BJ (cell line): ENCODE measurements around the gene TBX4. TPM values are rescaled to one million over a fixed set of nuclear protein-coding genes. Genes with fewer than 3 reads are reported as not detected.
A peak's percentile ranks its signal among the peaks of the same experiment; 100 is the strongest.
"Not testable (repeated sequence)": the region's sequence is repeated elsewhere in the genome, so short reads cannot be mapped to it uniquely, and the experiment has no call there.

ENCODE experiments used
- CTCF ChIA-PET: fragments of 350-600 bp; formaldehyde crosslinking; extraction: SDS; loops from one replicate; lab custom pipeline; 2021; ENCODE audit warnings: antibody characterized with exemption, inconsistent platforms; lab: Yijun Ruan, JAX
- POLR2A ChIA-PET: fragments of 300-600 bp; sonication (Branson Sonifier 250); formaldehyde crosslinking; extraction: SDS; loops from one replicate; lab custom pipeline; 2021; ENCODE audit warnings: antibody characterized with exemption; lab: Charles Lee
- DNase-seq: peaks from one replicate; pipeline ENCODE4 v3.0.0-alpha.2; 2011; ENCODE audit warnings: low read depth
- H3K27me3 ChIP-seq: 2 replicates; pipeline ENCODE4 v1.6.0; 2011; ENCODE audit warnings: low read length; ENCODE audit not compliant: control insufficient read depth, insufficient read depth
- H3K36me3 ChIP-seq: 2 replicates; pipeline ENCODE4 v1.5.1; 2011; ENCODE audit warnings: low read length; ENCODE audit not compliant: control insufficient read depth, insufficient read depth
- H3K4me3 ChIP-seq: 2 replicates; pipeline ENCODE4 v1.5.1; 2011; ENCODE audit warnings: low read depth, mild to moderate bottlenecking, control low read depth, low read length
- polyA plus RNA-seq: library from polyadenylated mRNA; depleted of rRNA; stranded (reverse); fragments of >200 nt; gene quantifications from 2 replicates; pipeline ENCODE4 v1.2.3, GENCODE V29; 2011
- TF ChIP-seq, protein P1 (sequence below): IDR thresholded peaks from 2 replicates; pipeline ENCODE4 v1.5.1; 2011; ENCODE audit warnings: low read depth, mild to moderate bottlenecking, control low read depth, inconsistent platforms, low read length, moderate library complexity; ENCODE audit not compliant: insufficient read depth

TBX4 gene
- polyA plus RNA-seq, 1 experiment, result 3.7 TPM

DNA sequence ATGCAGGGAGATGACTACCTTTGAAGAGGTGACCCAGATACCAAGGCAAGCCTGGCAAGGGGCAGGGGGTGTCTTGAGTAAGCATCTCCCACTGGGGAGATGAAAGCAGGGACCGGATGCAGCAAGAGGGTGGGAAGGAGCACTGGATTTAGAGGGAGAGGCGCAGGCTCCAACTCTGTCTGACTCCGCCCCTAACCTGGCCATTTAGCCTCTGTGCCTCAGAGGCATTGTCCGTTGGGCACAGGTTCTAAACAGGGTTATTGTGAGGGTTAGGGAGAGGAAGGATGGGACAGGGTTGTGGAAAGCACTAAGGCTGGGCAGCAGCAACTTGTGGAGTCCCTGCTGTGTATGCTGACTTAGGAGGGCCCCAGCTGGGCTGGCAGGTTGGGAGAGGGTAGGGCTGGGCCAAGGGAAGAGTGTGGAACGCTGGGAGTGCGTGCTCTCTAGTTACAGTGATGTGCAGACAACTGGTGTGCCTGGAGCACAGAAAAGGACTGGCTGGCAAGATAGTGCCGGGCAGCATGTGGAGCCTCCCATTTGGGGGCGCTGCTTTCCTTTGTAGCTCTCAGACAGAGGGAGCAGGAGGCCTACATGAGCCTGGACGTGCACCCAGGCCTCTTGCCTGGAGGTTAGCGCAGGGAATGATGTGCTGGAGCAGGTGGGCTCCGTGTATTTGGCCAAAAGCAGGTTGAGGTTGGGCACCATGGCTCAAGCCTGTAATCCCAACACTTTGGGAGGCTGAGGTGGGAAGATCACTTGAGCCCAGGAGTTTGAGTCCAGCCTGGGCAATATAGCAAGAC is 26.3 kb upstream of the TBX4 start:
- TF ChIP-seq, protein P1, sequence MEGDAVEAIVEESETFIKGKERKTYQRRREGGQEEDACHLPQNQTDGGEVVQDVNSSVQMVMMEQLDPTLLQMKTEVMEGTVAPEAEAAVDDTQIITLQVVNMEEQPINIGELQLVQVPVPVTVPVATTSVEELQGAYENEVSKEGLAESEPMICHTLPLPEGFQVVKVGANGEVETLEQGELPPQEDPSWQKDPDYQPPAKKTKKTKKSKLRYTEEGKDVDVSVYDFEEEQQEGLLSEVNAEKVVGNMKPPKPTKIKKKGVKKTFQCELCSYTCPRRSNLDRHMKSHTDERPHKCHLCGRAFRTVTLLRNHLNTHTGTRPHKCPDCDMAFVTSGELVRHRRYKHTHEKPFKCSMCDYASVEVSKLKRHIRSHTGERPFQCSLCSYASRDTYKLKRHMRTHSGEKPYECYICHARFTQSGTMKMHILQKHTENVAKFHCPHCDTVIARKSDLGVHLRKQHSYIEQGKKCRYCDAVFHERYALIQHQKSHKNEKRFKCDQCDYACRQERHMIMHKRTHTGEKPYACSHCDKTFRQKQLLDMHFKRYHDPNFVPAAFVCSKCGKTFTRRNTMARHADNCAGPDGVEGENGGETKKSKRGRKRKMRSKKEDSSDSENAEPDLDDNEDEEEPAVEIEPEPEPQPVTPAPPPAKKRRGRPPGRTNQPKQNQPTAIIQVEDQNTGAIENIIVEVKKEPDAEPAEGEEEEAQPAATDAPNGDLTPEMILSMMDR, result peak; percentile 36; the same call in 1 of the 2 replicates
- POLR2A ChIA-PET, result no interaction called here
- CTCF ChIA-PET, result interaction anchor here (0.9 to 1.2 kb wide), 6 partner anchors 11 to 157 kb away, joined by 3 to 4 read pairs (median 3); no protein-coding TSS in a partner anchor
- no peaks in the 10 kb centered on the region for H3K36me3 ChIP-seq
- no peak overlapping the region for H3K4me3 ChIP-seq
- H3K27me3 ChIP-seq, result peaks cover 4% of the 10 kb centered on the region
- DNase-seq, result no peak

DNA sequence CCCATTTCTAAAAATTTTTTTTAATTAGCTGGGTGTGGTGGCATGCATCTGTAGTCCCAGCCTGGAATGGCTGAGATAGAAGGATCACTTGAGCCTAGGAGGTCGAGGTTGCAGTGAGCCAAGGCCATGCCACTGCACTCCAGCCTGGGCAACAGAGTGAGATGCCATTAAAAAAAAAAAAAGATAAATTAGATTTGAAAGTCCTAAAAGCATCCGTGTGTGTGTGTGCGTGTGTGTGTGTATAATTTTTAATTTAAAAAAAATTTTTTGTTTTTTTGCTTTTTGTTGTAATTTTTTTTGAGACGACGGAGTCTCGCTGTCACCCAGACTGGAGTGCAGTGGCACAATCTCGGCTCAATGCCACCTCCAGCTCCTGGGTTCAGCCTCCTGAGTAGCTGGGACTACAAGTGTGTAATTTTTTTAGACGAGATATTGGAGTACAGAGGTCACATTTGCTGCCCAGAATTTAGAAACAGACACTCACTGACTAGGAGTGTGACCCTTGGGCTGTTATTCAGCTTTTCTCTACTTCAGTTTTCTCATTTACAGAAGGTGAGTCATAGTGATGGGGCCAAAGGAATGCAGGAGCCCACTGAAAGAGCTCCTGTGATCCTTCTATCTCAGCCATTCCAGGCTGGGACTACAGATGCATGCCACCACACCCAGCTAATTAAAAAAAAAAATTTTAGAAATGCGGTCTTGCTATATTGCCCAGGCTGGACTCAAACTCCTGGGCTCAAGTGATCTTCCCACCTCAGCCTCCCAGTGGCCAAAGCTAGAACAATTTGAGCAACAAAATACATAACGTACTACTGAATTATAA is 25.5 kb upstream of the TBX4 start:
- ChIA-PET POLR2A (no interaction called here), CTCF (interaction anchor here (0.6 to 1.7 kb wide), 19 partner anchors 12 to 1013 kb away, joined by 3 to 8 read pairs (median 3); no protein-coding TSS in a partner anchor)
- Histone ChIP-seq H3K27me3 (no peaks in the 10 kb centered on the region), H3K36me3 (no peaks in the 10 kb centered on the region), H3K4me3 (no peak overlapping the region)
- DNase-seq, result peak; percentile 59
- TF ChIP-seq, protein P1, result peak; percentile 35; the same call in 1 of the 2 replicates

DNA sequence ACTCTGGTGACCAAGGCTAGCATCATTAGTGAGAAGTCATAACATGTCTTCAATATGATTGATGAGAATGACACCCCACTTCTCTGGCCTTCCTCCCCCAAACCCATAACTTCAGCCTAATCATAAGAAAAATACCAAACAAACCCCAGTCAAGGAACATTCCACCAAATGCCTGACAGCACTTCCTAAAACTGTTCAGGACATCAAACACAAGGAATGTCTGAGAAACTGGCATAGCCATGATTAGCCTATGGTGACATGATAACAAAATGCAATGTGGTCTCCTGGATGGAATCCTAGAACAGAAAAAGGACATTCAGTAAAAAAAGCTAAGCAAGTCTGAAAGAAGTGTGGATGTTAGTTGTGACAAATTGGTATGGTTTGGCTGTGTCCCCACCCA is 24.7 kb upstream of the TBX4 start:
- Histone ChIP-seq H3K4me3 (no peak overlapping the region), H3K27me3 (no peaks in the 10 kb centered on the region), H3K36me3 (no peaks in the 10 kb centered on the region)
- TF ChIP-seq, protein P1, result no peak
- ChIA-PET POLR2A (no interaction called here), CTCF (interaction anchor here (0.6 to 1.8 kb wide), 14 partner anchors 10 to 1013 kb away, joined by 3 to 9 read pairs (median 4); no protein-coding TSS in a partner anchor)
- no peak for DNase-seq

DNA sequence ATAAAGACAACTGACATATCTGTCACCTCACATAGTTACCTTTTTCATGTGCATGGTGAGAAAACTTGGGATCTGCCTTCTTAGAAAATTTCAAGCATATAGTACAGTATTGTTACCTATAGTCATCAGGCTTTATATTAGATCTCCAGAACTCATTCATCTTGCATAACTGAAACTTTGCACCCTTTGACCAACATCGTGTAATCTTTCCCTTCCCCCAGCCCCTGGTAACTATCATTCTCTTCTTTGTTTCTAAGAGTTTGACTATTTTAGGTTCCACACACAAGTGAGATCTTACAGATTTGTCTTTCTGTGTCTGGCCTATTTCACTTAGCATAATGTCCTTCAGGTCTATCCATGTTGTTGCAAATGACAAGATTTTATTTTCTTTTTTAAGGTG is 22.9 kb upstream of the TBX4 start:
- H3K27me3 ChIP-seq, result no peaks in the 10 kb centered on the region
- POLR2A ChIA-PET, result no interaction called here
- TF ChIP-seq, protein P1, result no peak
- H3K36me3 ChIP-seq, result no peaks in the 10 kb centered on the region
- CTCF ChIA-PET, result interaction anchor here (1.2 kb wide), 1 partner anchor 119 kb away, joined by 3 read pairs; no protein-coding TSS in a partner anchor
- H3K4me3 ChIP-seq, result no peak overlapping the region
- no peak for DNase-seq

DNA sequence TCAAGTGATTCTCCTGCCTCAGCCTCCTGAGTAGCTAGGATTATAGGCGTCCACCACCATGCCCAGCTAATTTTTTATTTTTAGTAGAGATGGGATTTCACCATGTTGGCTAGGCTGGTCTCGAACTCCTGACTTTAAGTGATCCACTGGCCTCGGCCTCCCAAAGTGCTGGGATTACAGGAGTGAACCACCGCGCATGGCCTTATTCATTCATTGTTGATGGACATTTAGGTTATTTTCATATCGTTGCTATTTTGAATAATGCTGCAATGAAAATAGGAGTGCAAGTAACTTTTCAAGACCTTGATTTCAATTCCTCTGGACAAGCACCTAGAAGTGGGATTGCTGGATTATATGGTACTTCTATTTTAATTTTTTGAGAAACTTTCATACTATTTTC is 22.4 kb upstream of the TBX4 start:
- POLR2A ChIA-PET, CTCF ChIA-PET, H3K4me3 ChIP-seq, H3K27me3 ChIP-seq, H3K36me3 ChIP-seq, DNase-seq: not testable (repeated sequence)
